ENCODE measurements around the gene THSD4. TPM values are rescaled to one million over a fixed set of nuclear protein-coding genes. Genes with fewer than 3 reads are reported as not detected.

The THSD4 gene
- total RNA-seq, 1 experiment from 2014 or later: 29.0 TPM

GRCh38 chr15:71798641-71799040 lies 683.4 kb downstream of the THSD4 start:
- Histone ChIP-seq H3K27me3 (ENCODE audit: low read length) (no peaks in the 10 kb centered on the region), H3K4me1 (ENCODE audit: insufficient read depth, low read length) (peaks cover 17% of the 10 kb centered on the region), H3K9me2 (replicated peaks; ENCODE audit: low read length) (no peaks in the 10 kb centered on the region), H3K79me2 (ENCODE audit: low read length) (no peaks in the 10 kb centered on the region), H3F3A (ENCODE audit: low read length, unreplicated experiment) (no peaks in the 10 kb centered on the region), H3K4me2 (ENCODE audit: low read length) (no peak overlapping the region), H3K36me3 (ENCODE audit: low read depth, low read length) (no peaks in the 10 kb centered on the region), H3K9ac (ENCODE audit: low read length) (no peak overlapping the region), H3K4me3 (ENCODE audit: low read length) (no peak overlapping the region), H2AFZ (ENCODE audit: low read length) (no peak overlapping the region), H4K20me1 (ENCODE audit: low read length) (no peaks in the 10 kb centered on the region), H3K9me3 (ENCODE audit: low read length) (no peaks in the 10 kb centered on the region), H3K27ac (ENCODE audit: low read length) (no peak overlapping the region)
- intact Hi-C loops (cut with micrococcal nuclease): no loop called here
- DNase-seq (no peak), ATAC-seq (no peak)
- POLR2A ChIA-PET (ENCODE audit: unreplicated experiment): no interaction called here
- TF ChIP-seq CTCF (conservative IDR thresholded peaks at IDR 0.05; ENCODE audit: low read depth, low read length) (no peak), EZH2phosphoT487 (IDR thresholded peaks at IDR 0.05; ENCODE audit: borderline replicate concordance, low read length) (no peak), EZH2 (IDR thresholded peaks at IDR 0.05; ENCODE audit: low read length, unreplicated experiment) (no peak)
- no TSS peak for BruUV-seq (replicated peaks)
- CTCF ChIA-PET: no interaction called here

GRCh38 chr15:71800190-71800589 lies 684.9 kb downstream of the THSD4 start:
- Histone ChIP-seq H3K9me3 (ENCODE audit: low read length) (no peaks in the 10 kb centered on the region), H3K4me1 (ENCODE audit: insufficient read depth, low read length) (peaks cover 17% of the 10 kb centered on the region), H2AFZ (ENCODE audit: low read length) (0 out of 2 replicates have a peak overlapping the region, but pooled peaks have one; percentile 34), H3K9ac (ENCODE audit: low read length) (peak overlapping the region; percentile 40), H3K27me3 (ENCODE audit: low read length) (no peaks in the 10 kb centered on the region), H4K20me1 (ENCODE audit: low read length) (no peaks in the 10 kb centered on the region), H3K9me2 (replicated peaks; ENCODE audit: low read length) (no peaks in the 10 kb centered on the region), H3K4me2 (ENCODE audit: low read length) (no peak overlapping the region), H3K4me3 (ENCODE audit: low read length) (no peak overlapping the region), H3K27ac (ENCODE audit: low read length) (peak overlapping the region; percentile 75), H3K36me3 (ENCODE audit: low read depth, low read length) (no peaks in the 10 kb centered on the region), H3K79me2 (ENCODE audit: low read length) (no peaks in the 10 kb centered on the region), H3F3A (ENCODE audit: low read length, unreplicated experiment) (no peaks in the 10 kb centered on the region)
- TF ChIP-seq EZH2phosphoT487 (IDR thresholded peaks at IDR 0.05; ENCODE audit: borderline replicate concordance, low read length): no peak
- TF ChIP-seq CTCF (conservative IDR thresholded peaks at IDR 0.05; ENCODE audit: low read depth, low read length): no peak
- TF ChIP-seq EZH2 (IDR thresholded peaks at IDR 0.05; ENCODE audit: low read length, unreplicated experiment): no peak
- ChIA-PET CTCF (interaction anchor here (0.9 to 1.5 kb wide), 3 partner anchors 39 to 57 kb away, joined by 4 to 26 read pairs (median 16); no protein-coding TSS in a partner anchor), POLR2A (ENCODE audit: unreplicated experiment) (interaction anchor here (1.2 kb wide), 1 partner anchor 47 kb away, joined by 5 read pairs; no protein-coding TSS in a partner anchor)
- ATAC-seq: peak; percentile 69
- peak; percentile 68 for DNase-seq
- BruUV-seq (replicated peaks): no TSS peak
- intact Hi-C loops (cut with micrococcal nuclease): loop anchor here (5.0 to 10.0 kb wide), 3 partner anchors 235 to 825 kb away; partner anchors contain the start of gene THSD4
